Keratinocyte (primary cell): ENCODE results near the gene PDE12. TPM values are rescaled to one million over a fixed set of nuclear protein-coding genes. Genes with fewer than 3 reads are reported as not detected.

Experiments
- DNase-seq: peaks from one replicate; pipeline ENCODE4 v3.0.0-alpha.2; 2011; ENCODE audit warnings: low read depth, missing footprints, low spot score
- FAIRE-seq: peaks from 2 replicates; lab custom pipeline; 2011; peaks lifted over from hg19 to GRCh38; lab: Jason Lieb, UNC
- H2AFZ ChIP-seq: 2 replicates; pipeline ENCODE4 v1.6.0; 2012; ENCODE audit warnings: low read length, control low read depth, inconsistent platforms; ENCODE audit not compliant: control insufficient read depth
- H3K27ac ChIP-seq: 2 replicates; pipeline ENCODE4 v1.5.1; 2011; ENCODE audit warnings: low read length; ENCODE audit not compliant: control insufficient read depth, insufficient read depth
- H3K27me3 ChIP-seq: 3 replicates; pipeline ENCODE4 v1.6.0; 2011; ENCODE audit warnings: low read length; ENCODE audit not compliant: control insufficient read depth, insufficient read depth; ENCODE audit errors: extremely low read depth
- H3K36me3 ChIP-seq, 2 experiments: 2 replicates in 1 of 2; 3 replicates in 1 of 2; pipeline ENCODE4 v1.5.1; 2011; ENCODE audit warnings: low read length in 2 of 2, mild to moderate bottlenecking in 1 of 2; ENCODE audit not compliant: control insufficient read depth in 2 of 2, insufficient read depth in 2 of 2; ENCODE audit errors: extremely low read depth in 1 of 2
- H3K4me1 ChIP-seq: 3 replicates; pipeline ENCODE4 v1.5.1; 2011; ENCODE audit warnings: low read length; ENCODE audit not compliant: control insufficient read depth, insufficient read depth; ENCODE audit errors: extremely low read depth
- H3K4me2 ChIP-seq: 3 replicates; pipeline ENCODE4 v1.6.0; 2011; ENCODE audit warnings: low read depth, low read length; ENCODE audit not compliant: control insufficient read depth, insufficient read depth; ENCODE audit errors: extremely low read depth
- H3K4me3 ChIP-seq, 3 experiments: fragments of 200-600 bp in 1 of 3; sonication (generic) in 1 of 3; 2 replicates in 2 of 3; 3 replicates in 1 of 3; pipeline ENCODE4 v1.5.1; 2011 to 2016; ENCODE audit warnings: low read length in 3 of 3, mild to moderate bottlenecking in 3 of 3, control low read depth in 2 of 3, inconsistent platforms in 1 of 3, low read depth in 1 of 3, mixed read lengths in 1 of 3, mixed run types in 1 of 3, moderate library complexity in 1 of 3; ENCODE audit not compliant: control insufficient read depth in 2 of 3, insufficient read depth in 2 of 3; ENCODE audit errors: extremely low read depth in 1 of 3
- H3K79me2 ChIP-seq: 2 replicates; pipeline ENCODE4 v1.6.0; 2012; ENCODE audit warnings: low read length; ENCODE audit not compliant: control insufficient read depth, insufficient read depth
- H3K9ac ChIP-seq: 3 replicates; pipeline ENCODE4 v1.6.0; 2011; ENCODE audit warnings: low read length; ENCODE audit not compliant: control insufficient read depth, insufficient read depth; ENCODE audit errors: extremely low read depth
- H3K9me1 ChIP-seq: 3 replicates; pipeline ENCODE4 v1.6.0; 2011; ENCODE audit warnings: low read length; ENCODE audit not compliant: control insufficient read depth, insufficient read depth; ENCODE audit errors: extremely low read depth
- H3K9me3 ChIP-seq: 2 replicates; pipeline ENCODE4 v1.5.1; 2012; ENCODE audit warnings: low read depth, low read length; ENCODE audit not compliant: control insufficient read depth
- H4K20me1 ChIP-seq: 3 replicates; pipeline ENCODE4 v1.6.0; 2011; ENCODE audit warnings: low read length; ENCODE audit not compliant: control insufficient read depth, insufficient read depth; ENCODE audit errors: extremely low read depth
- CTCF ChIP-seq, 3 experiments: IDR thresholded peaks in 1 of 3; conservative IDR thresholded peaks in 1 of 3; optimal IDR thresholded peaks in 1 of 3; 2 replicates in 2 of 3; 3 replicates in 1 of 3; pipeline versions ENCODE3 to v1.5.1; 2011; ENCODE audit warnings: low read length in 3 of 3, mild to moderate bottlenecking in 3 of 3, moderate library complexity in 2 of 3, control low read depth in 1 of 3, inconsistent platforms in 1 of 3; ENCODE audit not compliant: insufficient read depth in 2 of 3; ENCODE audit errors: extremely low read depth in 1 of 3
- EZH2 ChIP-seq: IDR thresholded peaks from one replicate; pipeline ENCODE4 v1.6.1; 2012; ENCODE audit warnings: inconsistent platforms, mild to moderate bottlenecking, low read length, moderate library complexity
- dilution Hi-C: fragments of 300-500 bp; cut with MboI; formaldehyde crosslinking; loops from one replicate; pipeline ENCODE4 v1.7.0; 2020; ENCODE audit warnings: low sequenced_read_pairs; ENCODE audit not compliant: extremely low pct_ligation_motif_present
- polyA minus RNA-seq, 3 experiments: library from RNA; depleted of rRNA, polyadenylated mRNA; stranded (reverse); fragments of >200 nt; gene quantifications; 1 replicate in 1 of 3; 2 replicates in 1 of 3; 3 replicates in 1 of 3; pipeline ENCODE4 v1.2.3, GENCODE V29; 2011
- polyA plus RNA-seq, 5 experiments: library from polyadenylated mRNA; depleted of rRNA in 3 of 5; stranded (reverse) in 3 of 5; stranded (forward) in 1 of 5; unstranded in 1 of 5; fragments of >200 nt; gene quantifications; 1 replicate in 1 of 5; 2 replicates in 3 of 5; 3 replicates in 1 of 5; pipeline versions ENCODE4 v1.2.1 to v1.2.3, GENCODE V29; 2011 to 2012; ENCODE audit warnings: missing spikeins in 2 of 5, low read depth in 1 of 5, low replicate concordance in 1 of 5

The PDE12 gene
- polyA plus RNA-seq (14.9 to 15.5 TPM (median 15.2 TPM) in 3 replicates), polyA minus RNA-seq (34.3 to 42.3 TPM (median 36.5 TPM) in 3 replicates)
- polyA plus RNA-seq (2011; ENCODE audit: low read depth) = 3.7 TPM
- polyA plus RNA-seq (2011; cell fraction: cytosol; rRNA removed) = 10.9 and 11.7 TPM in 2 replicates
- 14.8 and 16.8 TPM in 2 replicates for polyA plus RNA-seq (2011; cell fraction: nucleus; rRNA removed)
- polyA plus RNA-seq (2012; ENCODE audit: low replicate concordance) = 10.0 and 14.9 TPM in 2 replicates
- 23.4 TPM for polyA minus RNA-seq (2011; cell fraction: cytosol; rRNA and poly(A)+ RNA removed)
- 21.7 and 29.1 TPM in 2 replicates for polyA minus RNA-seq (2011; cell fraction: nucleus; rRNA and poly(A)+ RNA removed)

DNA sequence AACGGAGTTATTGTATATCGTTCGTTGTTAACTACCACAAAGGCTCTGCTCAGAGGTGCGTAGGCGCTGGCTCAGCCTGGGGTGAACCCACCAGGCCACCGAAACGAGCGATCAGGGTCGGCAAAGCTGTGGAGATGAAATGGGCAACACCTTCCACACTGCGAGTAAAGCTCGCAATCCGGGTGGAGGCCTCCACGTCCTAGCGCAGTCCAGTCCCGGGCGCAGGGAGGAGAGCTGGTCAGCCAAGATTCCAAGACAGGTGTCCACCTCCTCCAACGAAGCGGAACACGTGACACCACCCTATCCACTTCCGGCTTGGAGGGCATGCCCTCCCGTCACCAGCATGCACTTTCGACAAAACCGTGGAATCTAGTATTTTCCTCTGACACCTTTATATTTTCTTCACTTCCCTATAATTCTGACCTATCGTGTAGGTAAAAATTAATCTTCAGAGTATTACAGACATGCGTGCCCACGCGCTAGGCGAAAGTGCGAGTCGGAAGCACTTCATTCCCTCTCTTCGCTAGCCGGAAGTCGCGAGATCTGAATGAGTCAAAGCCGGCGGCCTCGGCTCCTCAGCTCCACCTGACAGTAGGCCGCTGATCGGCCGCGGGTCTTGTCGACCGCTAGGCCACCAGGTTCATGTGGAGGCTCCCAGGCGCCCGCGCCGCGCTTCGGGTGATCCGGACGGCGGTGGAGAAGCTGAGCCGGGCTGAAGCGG lies at the start of gene PDE12:
Gene PDE12, plus strand, starts transcription at position 537 of the 721 bp plus-strand sequence. Its CDS starts 106 bp downstream, at position 643.
- FAIRE-seq = peak; percentile 79

DNA sequence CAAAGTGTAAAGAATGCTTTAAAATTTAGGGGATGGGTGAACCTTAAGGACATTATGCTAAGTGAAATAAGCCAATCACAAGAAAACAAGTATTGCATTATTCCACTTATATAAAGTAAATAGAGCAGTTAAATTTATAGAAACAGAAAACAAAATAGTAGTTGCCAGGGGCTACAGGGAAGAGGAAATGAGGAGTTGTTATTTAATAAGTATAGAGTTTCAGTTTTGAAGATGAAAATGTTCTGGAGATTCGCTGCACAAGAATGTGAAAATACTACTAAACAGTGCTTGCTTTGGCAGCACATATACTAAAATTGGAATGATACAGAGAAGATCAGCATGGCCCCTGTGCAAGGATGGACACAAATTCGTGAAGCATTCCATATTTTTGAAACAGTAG lies 43.9 kb upstream of the PDE12 start:
- Histone ChIP-seq H3K9ac (no peak overlapping the region), H3K9me3 (no peaks in the 10 kb centered on the region), H2AFZ (no peak overlapping the region), H3K4me2 (no peak overlapping the region), H3K4me1 (no peaks in the 10 kb centered on the region), H3K27ac (no peak overlapping the region), H4K20me1 (no peaks in the 10 kb centered on the region), H3K36me3 (no peaks in the 10 kb centered on the region), H3K79me2 (no peaks in the 10 kb centered on the region), H3K9me1 (no peaks in the 10 kb centered on the region), H3K4me3 (no peak overlapping the region), H3K27me3 (no peaks in the 10 kb centered on the region)
- FAIRE-seq (no peak), DNase-seq (no peak)
- dilution Hi-C loops = no loop called here
- TF ChIP-seq CTCF (optimal IDR thresholded peaks at IDR 0.05 in 1 of 3, IDR thresholded peaks at IDR 0.05 in 1 of 3, conservative IDR thresholded peaks at IDR 0.05 in 1 of 3; ENCODE audit: extremely low read depth in 1 of 3, insufficient read depth in 2 of 3, low read length in 3 of 3) = no peak
- TF ChIP-seq EZH2 = no peak

More for the DNA sequence above, at the start of gene PDE12:
- Histone ChIP-seq H3K36me3 (peaks cover 2 to 6% of the 10 kb centered on the region in 2 experiments), H4K20me1 (no peaks in the 10 kb centered on the region), H3K27ac (peak within 1 kb of the TSS; percentile 99), H3K27me3 (no peaks in the 10 kb centered on the region), H3K9me3 (no peaks in the 10 kb centered on the region), H3K9me1 (no peaks in the 10 kb centered on the region), H3K4me1 (peaks cover 5% of the 10 kb centered on the region), H2AFZ (peak within 1 kb of the TSS; percentile 99), H3K79me2 (peaks cover 42% of the 10 kb centered on the region), H3K9ac (peak within 1 kb of the TSS; percentile 92), H3K4me2 (peak within 1 kb of the TSS; percentile 71), H3K4me3 (peak within 1 kb of the TSS; percentile 75 to 79 (median 75))
- dilution Hi-C loops = no loop called here
- DNase-seq = peak; percentile 35
- TF ChIP-seq CTCF (optimal IDR thresholded peaks at IDR 0.05 in 1 of 3, IDR thresholded peaks at IDR 0.05 in 1 of 3, conservative IDR thresholded peaks at IDR 0.05 in 1 of 3; ENCODE audit: extremely low read depth in 1 of 3, insufficient read depth in 2 of 3, low read length in 3 of 3) (no peak), EZH2 (no peak)
